Endothelial cell (in vitro differentiated cells): ENCODE data around the gene SRP68. TPM values are rescaled to one million over a fixed set of nuclear protein-coding genes. Genes with fewer than 3 reads are reported as not detected.
A peak's percentile ranks its signal among the peaks of the same experiment; 100 is the strongest.

Source experiments
- DNase-seq: peaks from one replicate; pipeline ENCODE4 v3.0.0; 2021; ENCODE audit warnings: low spot score
- H3K27ac Mint-ChIP-seq: one replicate; pipeline ENCODE4 v1.8.0; 2021; ENCODE audit warnings: mixed read lengths, inconsistent platforms; ENCODE audit not compliant: unreplicated experiment
- H3K27me3 Mint-ChIP-seq: one replicate; pipeline ENCODE4 v1.8.0; 2021; ENCODE audit warnings: mild to moderate bottlenecking, moderate library complexity, mixed read lengths, inconsistent platforms; ENCODE audit not compliant: unreplicated experiment
- H3K36me3 Mint-ChIP-seq: one replicate; pipeline ENCODE4 v1.8.0; 2021; ENCODE audit warnings: mild to moderate bottlenecking, low read depth, mixed read lengths, inconsistent platforms; ENCODE audit not compliant: unreplicated experiment
- H3K4me1 Mint-ChIP-seq: one replicate; pipeline ENCODE4 v1.8.0; 2021; ENCODE audit warnings: mild to moderate bottlenecking, mixed read lengths, inconsistent platforms; ENCODE audit not compliant: unreplicated experiment
- H3K4me3 Mint-ChIP-seq: one replicate; pipeline ENCODE4 v1.8.0; 2021; ENCODE audit warnings: mild to moderate bottlenecking, mixed read lengths, inconsistent platforms; ENCODE audit not compliant: unreplicated experiment
- H3K9me3 Mint-ChIP-seq: one replicate; pipeline ENCODE4 v1.8.0; 2021; ENCODE audit warnings: mixed read lengths, inconsistent platforms; ENCODE audit not compliant: unreplicated experiment
- total RNA-seq: library from RNA; stranded (reverse); fragmentation: NEBNext Ultra II Directional; extraction: Animal tissue kit (Norgen Biotek cat#: 25700); gene quantifications from one replicate; pipeline ENCODE4 v1.2.1, GENCODE V29; 2021; ENCODE audit not compliant: unreplicated experiment
- TF ChIP-seq, protein P1 (sequence below): fragments of 200-600 bp; sonication (generic); IDR thresholded peaks from one replicate; pipeline ENCODE4 v1.5.0; 2021; ENCODE audit warnings: antibody characterized with exemption; ENCODE audit not compliant: unreplicated experiment

SRP68 gene
- total RNA-seq, 1 donor from 2014 or later, result 62.6 TPM

DNA sequence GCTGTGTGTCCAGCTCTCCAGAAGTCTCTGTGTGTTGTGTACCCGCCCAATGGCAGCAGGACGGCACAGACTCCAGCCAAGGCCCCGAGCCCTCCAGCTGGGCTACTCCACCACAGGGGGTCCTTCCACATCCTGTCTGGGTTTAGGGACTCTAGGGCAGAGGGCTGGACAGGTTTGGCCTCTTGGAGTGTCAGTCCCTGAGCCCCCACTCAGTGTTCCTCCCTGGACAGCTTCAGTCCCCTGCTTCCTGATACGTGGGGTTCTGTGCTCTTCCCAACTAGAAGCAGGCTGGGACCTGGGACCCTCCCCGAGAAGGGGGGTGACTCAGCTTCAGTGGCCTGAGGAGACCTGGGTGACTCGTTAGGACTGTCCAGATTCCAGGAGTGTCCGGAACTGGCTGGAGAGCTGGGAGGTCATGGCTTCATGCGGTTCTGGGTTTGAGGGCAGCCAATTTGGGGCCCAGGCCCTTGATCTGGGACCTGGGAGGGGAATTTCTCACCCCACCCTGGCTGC is 67.5 kb downstream of the SRP68 start:
- Mint-ChIP-seq H3K27me3 (no peaks in the 10 kb centered on the region), H3K4me1 (no peaks in the 10 kb centered on the region), H3K4me3 (no peak overlapping the region), H3K27ac (no peak overlapping the region), H3K36me3 (peaks cover 20% of the 10 kb centered on the region), H3K9me3 (no peaks in the 10 kb centered on the region)
- TF ChIP-seq, protein P1, sequence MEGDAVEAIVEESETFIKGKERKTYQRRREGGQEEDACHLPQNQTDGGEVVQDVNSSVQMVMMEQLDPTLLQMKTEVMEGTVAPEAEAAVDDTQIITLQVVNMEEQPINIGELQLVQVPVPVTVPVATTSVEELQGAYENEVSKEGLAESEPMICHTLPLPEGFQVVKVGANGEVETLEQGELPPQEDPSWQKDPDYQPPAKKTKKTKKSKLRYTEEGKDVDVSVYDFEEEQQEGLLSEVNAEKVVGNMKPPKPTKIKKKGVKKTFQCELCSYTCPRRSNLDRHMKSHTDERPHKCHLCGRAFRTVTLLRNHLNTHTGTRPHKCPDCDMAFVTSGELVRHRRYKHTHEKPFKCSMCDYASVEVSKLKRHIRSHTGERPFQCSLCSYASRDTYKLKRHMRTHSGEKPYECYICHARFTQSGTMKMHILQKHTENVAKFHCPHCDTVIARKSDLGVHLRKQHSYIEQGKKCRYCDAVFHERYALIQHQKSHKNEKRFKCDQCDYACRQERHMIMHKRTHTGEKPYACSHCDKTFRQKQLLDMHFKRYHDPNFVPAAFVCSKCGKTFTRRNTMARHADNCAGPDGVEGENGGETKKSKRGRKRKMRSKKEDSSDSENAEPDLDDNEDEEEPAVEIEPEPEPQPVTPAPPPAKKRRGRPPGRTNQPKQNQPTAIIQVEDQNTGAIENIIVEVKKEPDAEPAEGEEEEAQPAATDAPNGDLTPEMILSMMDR, result no peak
- DNase-seq, result no peak

DNA sequence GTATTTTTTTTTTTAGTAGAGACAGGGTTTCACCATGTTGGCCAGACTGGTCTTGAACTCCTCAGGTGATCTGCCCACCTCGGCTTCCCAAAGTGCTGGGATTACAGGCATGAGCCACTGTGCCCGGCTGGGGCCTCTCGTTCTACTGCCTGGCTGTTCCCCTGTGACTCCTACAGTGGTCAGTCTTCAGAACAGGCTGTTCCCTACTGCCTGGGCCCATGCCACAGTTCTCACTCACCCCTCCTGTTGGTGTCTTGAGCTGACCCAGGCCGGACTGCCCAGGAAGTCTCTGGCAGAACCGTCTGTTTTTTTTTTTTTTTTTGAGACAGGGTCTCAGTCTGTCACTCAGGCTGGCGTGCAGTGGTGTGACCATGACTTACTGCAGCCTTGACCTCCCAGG is 68.4 kb downstream of the SRP68 start:
- Mint-ChIP-seq H3K9me3 (no peaks in the 10 kb centered on the region), H3K4me1 (no peaks in the 10 kb centered on the region), H3K27me3 (no peaks in the 10 kb centered on the region), H3K27ac (no peak overlapping the region), H3K4me3 (no peak overlapping the region), H3K36me3 (peaks cover 13% of the 10 kb centered on the region)
- TF ChIP-seq, protein P1, result no peak
- DNase-seq, result no peak

GRCh38 chr17:76002100-76002499 is 70.2 kb downstream of the SRP68 start:
- TF ChIP-seq, protein P1, result no peak

DNA sequence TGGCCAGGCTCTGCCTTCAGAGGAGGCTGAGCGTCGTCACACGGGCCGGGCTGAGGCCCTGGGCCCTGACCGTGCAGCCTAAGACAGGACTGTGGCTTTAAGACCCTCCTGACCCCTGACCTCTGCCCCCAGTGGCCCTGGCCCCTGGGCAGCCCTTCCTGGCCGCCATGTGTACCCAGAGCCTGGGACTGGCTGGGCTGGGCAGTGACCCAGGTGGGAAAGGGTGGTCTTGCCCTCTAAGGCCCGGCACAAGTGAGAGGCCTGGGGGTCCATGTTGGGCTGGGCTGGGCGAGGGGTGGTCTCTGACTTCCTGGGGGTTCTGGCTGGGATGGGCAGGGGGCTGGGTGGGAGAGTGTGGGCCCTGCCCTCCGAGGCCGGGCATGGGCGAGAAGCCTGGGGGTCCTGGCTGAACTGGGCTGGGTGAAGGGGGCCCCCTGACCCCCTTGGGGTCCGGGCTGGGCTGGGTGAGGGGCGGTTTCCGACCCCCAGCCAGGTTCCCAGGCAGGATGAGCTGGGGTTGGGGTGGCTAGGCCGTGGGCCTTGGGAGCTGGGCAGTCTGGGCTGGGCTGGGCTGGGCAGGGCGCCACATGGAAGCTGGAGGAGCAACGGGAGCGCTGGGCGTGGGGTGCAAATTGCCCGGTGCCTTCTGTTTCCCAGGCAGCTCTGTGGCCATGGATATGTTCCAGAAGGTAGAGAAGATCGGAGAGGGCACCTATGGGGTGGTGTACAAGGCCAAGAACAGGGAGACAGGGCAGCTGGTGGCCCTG is 71.4 kb downstream of the SRP68 start, which contains the start of gene CDK3:
CDK3 (plus strand) TSS at position 101 of the 767 bp plus-strand sequence; CDS start at position 672, 571 bp downstream.
- Mint-ChIP-seq H3K4me3 (no peak within 1 kb of the TSS), H3K4me1 (peaks cover 12% of the 10 kb centered on the region), H3K27me3 (peaks cover 3% of the 10 kb centered on the region)

More at GRCh38 chr17:76002100-76002499, 70.2 kb downstream of the SRP68 start:
- Mint-ChIP-seq H3K9me3 (peaks cover 4% of the 10 kb centered on the region), H3K4me3 (no peak overlapping the region), H3K27me3 (peaks cover 3% of the 10 kb centered on the region), H3K27ac (no peak overlapping the region), H3K4me1 (peaks cover 7% of the 10 kb centered on the region), H3K36me3 (peaks cover 18% of the 10 kb centered on the region)
- no peak for DNase-seq

More for the DNA sequence above, 71.4 kb downstream of the SRP68 start, which contains the start of gene CDK3:
- TF ChIP-seq, protein P1, result peak; percentile 64
- Mint-ChIP-seq H3K9me3 (peaks cover 4% of the 10 kb centered on the region), H3K36me3 (peaks cover 21% of the 10 kb centered on the region), H3K27ac (no peak within 1 kb of the TSS)
- DNase-seq, result no peak
